Lower leg skin (tissue), 4 donors: ENCODE results near the gene KLK13. TPM values are rescaled to one million over a fixed set of nuclear protein-coding genes. Genes with fewer than 3 reads are reported as not detected.

Experiments used
- DNase-seq, 2 donors: peaks; one replicate each; pipeline ENCODE4 v3.0.0-alpha.2; 2019; ENCODE audit warnings: low spot score in 2 of 2
- H3K4me3 ChIP-seq: fragments of 200-600 bp; sonication (generic); 2 replicates; pipeline ENCODE4 v1.5.1; 2017; ENCODE audit warnings: mild to moderate bottlenecking, low read depth; ENCODE audit not compliant: poor library complexity, severe bottlenecking
- CTCF ChIP-seq, 3 donors: fragments of 450-650 bp; IDR thresholded peaks; one replicate each; pipeline ENCODE4 v1.5.1; 2016; ENCODE audit warnings: antibody characterized with exemption in 3 of 3, mild to moderate bottlenecking in 3 of 3, moderate library complexity in 2 of 3
- POLR2A ChIP-seq, 2 donors: fragments of 450-650 bp; IDR thresholded peaks; one replicate each; pipeline ENCODE4 v1.6.1; 2016 to 2017; ENCODE audit warnings: antibody characterized with exemption in 2 of 2, mild to moderate bottlenecking in 1 of 2, moderate library complexity in 1 of 2
- whole genome bisulfite sequencing, 2 donors: methylation state at CpG; one replicate each; pipeline ENCODE4 v1.1.5; 2018; 5-methylcytosine and 5-hydroxymethylcytosine counted together
- intact Hi-C: fragments of 100-400 bp; cut with DNase I; formaldehyde crosslinking; loops from one replicate; pipeline ENCODE4 v1.15.0; 2023; ENCODE audit warnings: low total_unique reads
- total RNA-seq, 4 donors: library from RNA; depleted of rRNA; stranded (reverse); fragments of >200 nt; gene quantifications; one replicate each; pipeline ENCODE4 v1.1.0, GENCODE V29; 2016

The KLK13 gene, protein sequence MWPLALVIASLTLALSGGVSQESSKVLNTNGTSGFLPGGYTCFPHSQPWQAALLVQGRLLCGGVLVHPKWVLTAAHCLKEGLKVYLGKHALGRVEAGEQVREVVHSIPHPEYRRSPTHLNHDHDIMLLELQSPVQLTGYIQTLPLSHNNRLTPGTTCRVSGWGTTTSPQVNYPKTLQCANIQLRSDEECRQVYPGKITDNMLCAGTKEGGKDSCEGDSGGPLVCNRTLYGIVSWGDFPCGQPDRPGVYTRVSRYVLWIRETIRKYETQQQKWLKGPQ
- total RNA-seq, result 10 to 100 TPM in 1 of 4 donors, 1 to 10 TPM in 3; 8.6 to 39.1 (median 9.5) TPM

- TF ChIP-seq POLR2A (IDR thresholded peaks at IDR 0.05), result no peak
- no peak for TF ChIP-seq CTCF (IDR thresholded peaks at IDR 0.05)
- no peak within 1 kb of the TSS for H3K4me3 ChIP-seq
- WGBS, 2 donors, result 16 to 20% methylated on average over 28 to 29 of the region's 38 CpGs
- intact Hi-C loops, result no loop called here
- peak in 1 of 2 donors; percentile 81 for DNase-seq
Measured at GRCh38 chr19:51064534-51065220, at the start of gene KLK13. TSS of gene KLK13 (minus strand) at chr19:51065092. CDS start at chr19:51065067, 25 bp downstream.

- WGBS, 2 donors, result 75 to 76% methylated on average over 6 of the region's 6 CpGs
- TF ChIP-seq POLR2A (IDR thresholded peaks at IDR 0.05) (no peak), CTCF (IDR thresholded peaks at IDR 0.05) (no peak)
- intact Hi-C loops, result no loop called here
- no peak for DNase-seq
- H3K4me3 ChIP-seq, result no peak overlapping the region
Measured at GRCh38 chr19:51114087-51114729, 49.3 kb upstream of the KLK13 start.

DNA sequence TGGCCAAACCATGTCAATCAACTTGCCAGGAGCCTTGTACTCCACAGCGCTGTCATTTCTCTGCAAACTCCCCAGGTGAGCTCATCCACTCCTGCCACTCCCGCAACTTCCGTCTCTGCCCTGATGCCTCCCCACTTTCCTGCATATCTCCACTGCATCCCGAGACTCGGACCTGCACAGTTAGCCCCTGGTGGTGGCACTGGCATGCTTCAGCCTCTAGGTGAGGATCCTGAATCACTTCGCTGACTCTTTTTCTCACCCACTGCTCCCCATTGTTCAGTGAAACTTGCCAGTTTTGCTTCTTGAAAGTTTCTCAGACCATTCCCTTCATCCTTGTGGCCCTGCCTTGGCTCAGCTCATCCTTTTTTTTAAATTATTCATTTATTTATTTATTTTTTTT lies 46.7 kb upstream of the KLK13 start:
- intact Hi-C loops, result no loop called here
- H3K4me3 ChIP-seq, result no peak overlapping the region
- 42 to 46% methylated on average over 6 of the region's 6 CpGs for WGBS, 2 donors
- DNase-seq, result no peak
- TF ChIP-seq POLR2A (IDR thresholded peaks at IDR 0.05), result no peak
- TF ChIP-seq CTCF (IDR thresholded peaks at IDR 0.05), result no peak

DNA sequence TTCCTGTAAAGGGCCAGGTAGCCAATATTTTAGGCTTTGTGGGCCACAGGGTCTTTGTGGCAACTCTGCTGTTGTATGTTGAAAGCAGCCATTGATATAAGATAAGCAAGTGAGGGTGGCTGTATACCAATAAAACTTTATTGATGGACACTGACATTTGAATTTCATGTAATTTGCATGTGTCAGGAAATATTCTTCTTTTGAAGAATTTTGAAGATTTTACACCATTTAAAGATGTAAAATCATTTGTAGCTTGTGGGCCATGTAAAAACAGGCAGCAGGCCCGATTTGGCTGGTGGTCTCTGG lies 45.7 kb upstream of the KLK13 start:
- no peak for TF ChIP-seq POLR2A (IDR thresholded peaks at IDR 0.05)
- TF ChIP-seq CTCF (IDR thresholded peaks at IDR 0.05), result no peak

GRCh38 chr19:51108805-51109146 lies 43.9 kb upstream of the KLK13 start:
- TF ChIP-seq CTCF (IDR thresholded peaks at IDR 0.05) (no peak), POLR2A (IDR thresholded peaks at IDR 0.05) (no peak)
- no peak for DNase-seq
- intact Hi-C loops, result no loop called here
- H3K4me3 ChIP-seq, result peak overlapping the region; percentile 29
- WGBS, 2 donors, result 1 to 6% methylated on average over 15 of the region's 15 CpGs

More for the DNA sequence above, 45.7 kb upstream of the KLK13 start:
- intact Hi-C loops, result no loop called here
- no peak overlapping the region for H3K4me3 ChIP-seq
- WGBS, 2 donors, result 71 to 80% methylated on average over 1 of the region's 1 CpG
- DNase-seq, result no peak
